GM12891 (cell line): Measurements from ENCODE around the gene SLCO3A1.

Experiments
- POLR2A ChIP-seq: IDR thresholded peaks from 2 replicates; pipeline ENCODE4 v1.6.1; 2011; ENCODE audit warnings: low read depth, low read length, control low read depth
- POLR2AphosphoS5 ChIP-seq: IDR thresholded peaks from 2 replicates; pipeline ENCODE4 v1.6.1; 2011; ENCODE audit warnings: low read depth, low read length, control low read depth
- SPI1 ChIP-seq: IDR thresholded peaks from 2 replicates; pipeline ENCODE4 v1.6.1; 2011; ENCODE audit warnings: low read depth, low read length, control low read depth
- TAF1 ChIP-seq: IDR thresholded peaks from 2 replicates; pipeline ENCODE4 v1.6.1; 2011; ENCODE audit warnings: low read depth, low read length, control low read depth

DNA sequence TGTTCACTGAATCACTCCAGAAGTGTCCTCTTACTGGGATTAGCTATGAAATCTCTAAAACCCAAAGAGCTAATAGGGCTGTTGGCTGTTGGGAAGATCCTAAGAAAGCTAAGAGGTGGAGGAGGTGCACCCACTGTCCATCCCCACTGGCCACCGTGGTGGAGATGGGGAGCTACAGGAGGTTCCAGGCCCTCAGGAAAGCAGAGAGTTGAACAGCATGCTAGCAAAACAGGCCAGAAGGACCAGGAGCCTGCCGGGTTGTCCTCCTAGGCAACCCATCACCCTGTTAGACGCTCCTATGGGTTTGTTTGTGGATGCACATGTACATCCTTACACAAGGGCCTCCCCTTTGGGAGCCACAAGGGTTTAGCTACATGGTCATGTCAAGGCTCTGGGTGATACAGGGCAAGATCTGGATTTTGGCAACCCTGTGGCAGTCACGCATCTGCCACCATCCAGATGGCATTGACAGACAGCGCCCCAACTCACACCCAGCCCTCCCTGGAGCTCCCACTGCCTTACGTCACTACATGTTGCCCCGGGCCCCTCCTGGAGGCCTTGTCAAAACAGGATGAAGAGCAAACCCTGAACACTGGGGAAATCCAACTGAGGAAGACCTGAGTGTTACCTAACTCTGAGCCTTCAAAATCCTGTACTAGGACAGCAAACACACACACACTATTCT lies 208.1 kb downstream of the SLCO3A1 start:
- TF ChIP-seq POLR2A (no peak), POLR2AphosphoS5 (no peak), TAF1 (no peak), SPI1 (no peak)
